Fibroblast of skin of right biceps (primary cell): ENCODE measurements around the gene XPO6.

Source experiments
- DNase-seq: peaks from one replicate; pipeline ENCODE4 v3.0.0-alpha.2; 2013

The XPO6 gene

GRCh38 chr16:28059841-28060575 is 151.8 kb downstream of the XPO6 start:
- DNase-seq, result no peak

DNA sequence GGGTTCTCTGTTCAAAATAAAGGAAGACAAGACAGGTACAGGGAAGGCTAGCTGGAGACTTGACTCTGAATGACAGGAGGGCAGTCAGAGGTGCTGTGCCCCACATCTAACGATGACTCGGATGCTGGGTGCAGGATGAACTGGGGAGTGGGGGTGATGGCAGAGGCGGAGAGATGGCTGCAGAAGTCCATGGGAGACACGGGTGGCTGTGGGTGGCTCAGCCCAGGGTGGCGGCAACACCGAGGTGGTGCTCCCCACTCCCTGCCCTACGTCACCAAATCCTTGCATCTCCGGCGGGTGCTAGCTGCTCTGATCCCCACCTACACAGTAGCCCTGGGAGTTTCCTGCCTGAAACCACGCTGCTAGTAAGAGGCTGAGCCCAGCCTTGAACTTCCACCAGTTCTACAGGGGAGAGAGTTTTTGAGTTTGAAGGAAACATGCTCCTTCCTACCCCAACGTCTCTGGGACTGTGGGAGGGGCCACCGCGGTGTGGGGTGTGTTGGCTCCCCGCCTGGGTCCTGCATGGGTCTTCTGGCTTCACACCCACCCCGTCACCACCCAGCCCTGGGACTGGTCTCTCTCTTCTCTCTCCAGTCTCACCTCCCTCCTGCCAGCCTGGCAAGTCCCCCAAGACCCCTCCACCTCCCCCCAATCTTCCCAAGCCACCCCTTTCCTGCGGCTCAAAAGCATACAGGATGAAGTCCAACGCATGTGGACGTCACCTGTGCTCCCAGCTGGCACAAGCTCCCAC is 152.8 kb downstream of the XPO6 start:
- DNase-seq, result no peak

DNA sequence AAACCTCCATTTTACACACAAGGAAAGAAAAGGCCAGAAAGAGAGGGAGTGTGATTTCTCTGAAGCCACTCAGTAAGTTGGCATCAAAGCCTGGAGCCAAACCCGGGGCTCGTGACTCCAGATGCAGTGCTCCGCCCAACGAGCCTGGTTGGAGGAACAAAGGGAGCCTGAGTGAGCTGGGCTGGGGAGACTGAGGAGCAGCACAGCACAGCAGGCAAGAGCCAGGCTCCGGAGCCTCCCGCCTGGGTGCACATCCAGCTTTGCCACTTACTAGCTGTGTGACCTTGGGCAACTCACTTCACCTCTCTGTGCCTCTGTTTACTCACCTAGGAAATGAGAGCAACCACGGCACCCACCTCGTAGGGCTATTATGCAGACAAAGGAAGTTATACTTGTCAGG is 153.8 kb downstream of the XPO6 start:
- DNase-seq, result no peak

DNA sequence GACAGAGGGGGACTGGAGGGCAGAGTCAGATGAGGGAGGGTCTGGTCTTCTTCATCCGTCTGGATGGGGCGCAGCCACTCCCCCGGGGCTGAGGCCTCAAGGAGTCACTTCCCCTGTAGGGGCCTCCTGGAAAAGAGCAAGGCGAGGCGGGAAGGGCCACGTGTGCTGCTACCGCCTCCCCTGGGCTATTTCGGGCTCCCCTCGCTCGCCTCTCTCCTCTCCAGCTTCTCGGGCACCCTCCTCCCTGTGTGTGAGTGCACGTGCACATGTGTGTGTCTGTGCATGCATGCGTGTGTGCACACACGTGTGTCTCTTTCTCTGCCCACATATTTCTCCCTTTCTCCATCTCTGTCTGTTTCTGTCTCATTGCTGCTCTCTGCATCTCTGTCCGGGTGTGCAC is 158.3 kb downstream of the XPO6 start:
- no peak for DNase-seq

- DNase-seq, result no peak
These were observed 159.3 kb downstream of the XPO6 start for GRCh38 chr16:28052274-28053128.

GRCh38 chr16:28051486-28051885 is 160.3 kb downstream of the XPO6 start:
- no peak for DNase-seq
